HepG2 (cell line): ENCODE data around the gene RABGAP1. TPM values are rescaled to one million over a fixed set of nuclear protein-coding genes. Genes with fewer than 3 reads are reported as not detected.

Source experiments
- BATF2 ChIP-seq: sonication (generic); formaldehyde crosslinking; IDR thresholded peaks from 2 replicates; pipeline ENCODE4 v1.8.0; 2022; ENCODE audit warnings: mild to moderate bottlenecking, missing genetic modification reagents, moderate library complexity
- CAMTA2 ChIP-seq: sonication (generic); formaldehyde crosslinking; IDR thresholded peaks from 2 replicates; pipeline ENCODE4 v1.4.0; 2020; ENCODE audit warnings: mild to moderate bottlenecking, missing genetic modification reagents, borderline replicate concordance
- GRHL1 ChIP-seq: sonication (generic); formaldehyde crosslinking; conservative IDR thresholded peaks from 2 replicates; pipeline ENCODE4 v1.8.0; 2022; ENCODE audit warnings: missing genetic modification reagents
- KLF9 ChIP-seq: IDR thresholded peaks from 2 replicates; pipeline ENCODE4 v1.6.1; 2016; ENCODE audit warnings: low read depth
- MAFK ChIP-seq, 2 experiments: IDR thresholded peaks in 1 of 2; conservative IDR thresholded peaks in 1 of 2; 2 replicates each; pipeline ENCODE4 v1.6.1; 2011; ENCODE audit warnings: improper control_type of control experiment in 2 of 2, low read length in 2 of 2
- MLX ChIP-seq: IDR thresholded peaks from 2 replicates; pipeline ENCODE4 v1.6.1; 2016
- NCOA2 ChIP-seq: sonication (generic); formaldehyde crosslinking; IDR thresholded peaks from 2 replicates; pipeline ENCODE4 v1.8.0; 2022; ENCODE audit warnings: inconsistent platforms
- NFE2L2 ChIP-seq: fragments of 150-350 bp; IDR thresholded peaks from 2 replicates; pipeline ENCODE4 v1.6.1; 2014; ENCODE audit warnings: low read length
- ONECUT2 ChIP-seq: sonication (generic); formaldehyde crosslinking; IDR thresholded peaks from 2 replicates; pipeline ENCODE4 v1.4.0; 2020; ENCODE audit warnings: missing genetic modification reagents
- POLR2A ChIP-seq, 2 experiments: IDR thresholded peaks; 2 replicates each; pipeline ENCODE4 v1.6.1; 2011; ENCODE audit warnings: low read depth in 2 of 2, low read length in 2 of 2, mild to moderate bottlenecking in 1 of 2, moderate library complexity in 1 of 2; ENCODE audit not compliant: insufficient read depth in 1 of 2
- REL ChIP-seq: sonication (generic); formaldehyde crosslinking; conservative IDR thresholded peaks from 2 replicates; pipeline ENCODE4 v1.8.0; 2022; ENCODE audit warnings: mild to moderate bottlenecking, missing genetic modification reagents, moderate library complexity
- REST ChIP-seq, 2 experiments: IDR thresholded peaks; 2 replicates each; pipeline ENCODE4 v1.6.1; 2011 to 2012; ENCODE audit warnings: low read length in 2 of 2, borderline replicate concordance in 1 of 2, low read depth in 1 of 2, mild to moderate bottlenecking in 1 of 2, moderate library complexity in 1 of 2
- SP2 ChIP-seq: sonication (generic); formaldehyde crosslinking; IDR thresholded peaks from 2 replicates; pipeline ENCODE4 v1.5.1; 2020; ENCODE audit warnings: mild to moderate bottlenecking, missing genetic modification reagents
- TEAD3 ChIP-seq: optimal IDR thresholded peaks from 2 replicates; pipeline ENCODE3; 2016; ENCODE audit warnings: borderline replicate concordance
- XRCC5 ChIP-seq: fragments of 200-400 bp; formaldehyde crosslinking; optimal IDR thresholded peaks from 2 replicates; pipeline ENCODE3; 2017; ENCODE audit warnings: mild to moderate bottlenecking, low read length
- YY1 ChIP-seq: IDR thresholded peaks from 2 replicates; pipeline ENCODE4 v1.6.1; 2011; ENCODE audit warnings: low read length, low read depth, moderate library complexity, mild to moderate bottlenecking; ENCODE audit not compliant: insufficient read depth, insufficient replicate concordance
- ZBTB46 ChIP-seq: sonication (generic); formaldehyde crosslinking; IDR thresholded peaks from 2 replicates; pipeline ENCODE4 v1.4.0; 2020; ENCODE audit warnings: mild to moderate bottlenecking, missing genetic modification reagents, borderline replicate concordance
- ZNF225 ChIP-seq: sonication (generic); formaldehyde crosslinking; IDR thresholded peaks from 2 replicates; pipeline ENCODE4 v1.4.0; 2020; ENCODE audit warnings: mild to moderate bottlenecking, missing genetic modification reagents
- ZNF350 ChIP-seq: sonication (generic); formaldehyde crosslinking; IDR thresholded peaks from 2 replicates; pipeline ENCODE4 v1.4.0; 2020; ENCODE audit warnings: mild to moderate bottlenecking, low read depth, missing genetic modification reagents, borderline replicate concordance
- polyA plus RNA-seq, 8 experiments: library from polyadenylated mRNA; depleted of rRNA in 3 of 8; stranded (reverse) in 7 of 8; unstranded in 1 of 8; fragments of >200 nt; fragmentation: Illumina TruSeq in 4 of 8; extraction: Trizol in 4 of 8; gene quantifications; 2 replicates each; pipeline versions ENCODE4 v1.2.1 to v1.2.3, GENCODE V29; 2011 to 2016; ENCODE audit warnings: low read depth in 4 of 8, missing spikeins in 1 of 8, mixed read lengths in 1 of 8; ENCODE audit not compliant: insufficient read depth in 1 of 8
- total RNA-seq, 5 experiments: library from RNA; depleted of rRNA; stranded (reverse); fragments of >200 nt; fragmentation: Illumina TruSeq; extraction: Trizol; gene quantifications; 2 replicates each; pipeline ENCODE4 v1.2.3, GENCODE V29; 2016; ENCODE audit warnings: low read depth in 1 of 5

RABGAP1 gene
- total and polyA plus RNA-seq, 2 of the 13 experiments (the other 11 are each of a cell fraction or from before 2014, with no cell fraction given) = 19.1 to 19.3 TPM

- TF ChIP-seq ZBTB46 (CRISPR knock-in tag) (no peak), MAFK (conservative IDR thresholded peaks at IDR 0.05 in 1 of 2, IDR thresholded peaks at IDR 0.05 in 1 of 2; ENCODE audit: low read length in 2 of 2) (peak in 1 of 2 experiments; percentile 70; a peak in 3 of 4 replicates), GRHL1 (CRISPR knock-in tag) (no peak), ZNF350 (CRISPR knock-in tag) (no peak), REL (CRISPR knock-in tag) (no peak), ONECUT2 (CRISPR knock-in tag) (peak; percentile 96), CAMTA2 (CRISPR knock-in tag) (no peak), SP2 (no peak), REST (IDR thresholded peaks at IDR 0.05; ENCODE audit: borderline replicate concordance in 1 of 2, low read depth in 1 of 2, low read length in 2 of 2) (no peak), YY1 (no peak), MLX (CRISPR knock-in tag) (no peak), BATF2 (CRISPR knock-in tag) (no peak), NFE2L2 (no peak), TEAD3 (CRISPR knock-in tag) (no peak), XRCC5 (no peak), KLF9 (CRISPR knock-in tag) (0 out of 2 replicates have a peak, but pooled peaks have one; percentile 52), POLR2A (IDR thresholded peaks at IDR 0.05; ENCODE audit: insufficient read depth in 1 of 2, low read depth in 2 of 2, low read length in 2 of 2) (no peak), NCOA2 (peak; percentile 83), ZNF225 (CRISPR knock-in tag) (no peak)
Observed at GRCh38 chr9:123087359-123087888, 146.6 kb downstream of the RABGAP1 start (continued).
